ENCODE data around the gene ENHO.

ENHO gene

DNA sequence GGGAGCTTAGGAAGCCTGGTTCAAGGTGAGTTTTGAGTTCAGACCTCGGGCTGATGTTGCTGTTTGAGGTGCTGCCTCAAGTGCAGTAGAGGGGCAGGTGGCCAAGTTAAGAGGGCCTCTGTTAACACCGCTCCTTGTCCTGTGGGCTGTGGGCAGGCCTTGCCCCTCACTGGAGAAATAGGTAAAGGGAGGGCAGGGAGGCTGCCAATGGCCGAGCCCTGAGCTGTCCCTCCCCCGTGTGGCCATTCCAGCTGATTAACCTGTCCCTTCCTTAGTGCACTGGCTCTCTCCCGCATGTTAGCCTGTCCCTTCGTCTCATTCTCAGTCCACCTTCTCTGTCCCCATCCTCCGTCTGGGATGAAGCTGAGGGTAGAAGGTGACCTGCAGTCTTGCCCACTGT lies 45.3 kb upstream of the ENHO start:
- DNase-seq (ENCODE audit: low spot score): no peak
- TF ChIP-seq, protein P1, sequence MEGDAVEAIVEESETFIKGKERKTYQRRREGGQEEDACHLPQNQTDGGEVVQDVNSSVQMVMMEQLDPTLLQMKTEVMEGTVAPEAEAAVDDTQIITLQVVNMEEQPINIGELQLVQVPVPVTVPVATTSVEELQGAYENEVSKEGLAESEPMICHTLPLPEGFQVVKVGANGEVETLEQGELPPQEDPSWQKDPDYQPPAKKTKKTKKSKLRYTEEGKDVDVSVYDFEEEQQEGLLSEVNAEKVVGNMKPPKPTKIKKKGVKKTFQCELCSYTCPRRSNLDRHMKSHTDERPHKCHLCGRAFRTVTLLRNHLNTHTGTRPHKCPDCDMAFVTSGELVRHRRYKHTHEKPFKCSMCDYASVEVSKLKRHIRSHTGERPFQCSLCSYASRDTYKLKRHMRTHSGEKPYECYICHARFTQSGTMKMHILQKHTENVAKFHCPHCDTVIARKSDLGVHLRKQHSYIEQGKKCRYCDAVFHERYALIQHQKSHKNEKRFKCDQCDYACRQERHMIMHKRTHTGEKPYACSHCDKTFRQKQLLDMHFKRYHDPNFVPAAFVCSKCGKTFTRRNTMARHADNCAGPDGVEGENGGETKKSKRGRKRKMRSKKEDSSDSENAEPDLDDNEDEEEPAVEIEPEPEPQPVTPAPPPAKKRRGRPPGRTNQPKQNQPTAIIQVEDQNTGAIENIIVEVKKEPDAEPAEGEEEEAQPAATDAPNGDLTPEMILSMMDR (IDR thresholded peaks at IDR 0.05; ENCODE audit: borderline replicate concordance, control extremely low read depth, extremely low read depth, insufficient read depth, missing control alignments): no peak
- in situ Hi-C loops (cut with MboI; ENCODE audit: low sequenced_read_pairs, unreplicated experiment): no loop called here

DNA sequence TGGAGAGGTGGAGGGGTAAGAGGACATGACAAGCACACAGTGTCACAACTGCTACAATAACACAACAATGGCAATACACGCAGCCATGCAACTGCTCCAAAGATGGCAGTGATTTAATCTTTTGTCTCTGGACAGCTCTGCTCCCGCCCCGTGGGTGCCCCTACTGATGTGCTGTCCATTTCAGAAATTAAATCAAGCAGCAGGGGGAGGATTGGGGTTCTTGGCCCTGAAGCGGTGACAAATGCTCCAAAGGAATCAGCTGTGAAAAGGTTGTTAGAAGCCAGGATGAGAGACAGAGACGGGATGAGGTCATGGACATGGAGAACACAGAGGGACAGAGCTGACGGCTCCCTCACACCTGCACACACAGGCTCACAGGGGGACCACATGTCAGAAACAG lies 44.2 kb upstream of the ENHO start:
- in situ Hi-C loops (cut with MboI; ENCODE audit: low sequenced_read_pairs, unreplicated experiment): no loop called here
- no peak for DNase-seq (ENCODE audit: low spot score)
- TF ChIP-seq, protein P1 (IDR thresholded peaks at IDR 0.05; ENCODE audit: borderline replicate concordance, control extremely low read depth, extremely low read depth, insufficient read depth, missing control alignments): no peak

DNA sequence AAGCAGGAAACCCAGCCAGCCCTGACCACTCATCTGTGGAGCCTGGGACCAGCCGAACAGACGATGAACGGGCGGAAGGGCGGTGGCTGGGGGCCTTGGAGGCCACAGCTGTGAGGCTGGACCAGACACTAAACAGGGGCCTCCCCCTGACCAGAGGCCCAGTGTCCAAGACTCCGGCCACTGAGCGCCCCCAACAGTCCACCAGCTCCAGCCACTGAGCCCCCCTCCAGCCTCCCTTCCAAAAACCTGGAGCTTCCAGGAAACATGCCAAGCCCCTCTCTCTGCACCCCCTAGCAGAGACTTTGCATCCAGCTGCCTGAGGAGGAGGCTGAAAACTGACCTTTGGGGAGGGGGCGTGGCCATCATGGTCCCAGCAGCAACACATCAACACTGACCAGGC lies 43.5 kb upstream of the ENHO start:
- TF ChIP-seq, protein P1 (IDR thresholded peaks at IDR 0.05; ENCODE audit: borderline replicate concordance, control extremely low read depth, extremely low read depth, insufficient read depth, missing control alignments): no peak
- no peak for DNase-seq (ENCODE audit: low spot score)
- in situ Hi-C loops (cut with MboI; ENCODE audit: low sequenced_read_pairs, unreplicated experiment): no loop called here

DNA sequence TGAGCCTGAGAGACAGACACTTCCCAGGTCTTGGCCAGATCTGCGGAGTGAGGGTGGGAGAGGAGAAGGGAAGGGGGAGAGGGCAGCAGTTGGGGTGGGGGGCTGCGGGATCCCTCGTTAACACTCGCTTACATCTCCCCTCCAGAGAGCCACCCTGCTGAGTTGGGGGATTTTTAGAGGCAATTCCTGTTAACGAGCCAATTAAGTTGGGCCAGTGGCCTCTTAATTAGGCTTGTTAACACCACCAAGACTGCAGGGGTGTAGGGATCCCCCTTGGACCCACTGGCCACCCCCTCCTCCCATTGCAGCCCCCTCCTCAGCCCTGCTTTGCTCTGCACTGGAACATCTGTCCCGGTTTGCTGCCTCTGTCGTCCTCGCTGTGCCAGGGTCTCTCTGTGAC lies 43.1 kb upstream of the ENHO start:
- DNase-seq (ENCODE audit: low spot score): no peak
- TF ChIP-seq, protein P1 (IDR thresholded peaks at IDR 0.05; ENCODE audit: borderline replicate concordance, control extremely low read depth, extremely low read depth, insufficient read depth, missing control alignments): no peak
- in situ Hi-C loops (cut with MboI; ENCODE audit: low sequenced_read_pairs, unreplicated experiment): no loop called here

DNA sequence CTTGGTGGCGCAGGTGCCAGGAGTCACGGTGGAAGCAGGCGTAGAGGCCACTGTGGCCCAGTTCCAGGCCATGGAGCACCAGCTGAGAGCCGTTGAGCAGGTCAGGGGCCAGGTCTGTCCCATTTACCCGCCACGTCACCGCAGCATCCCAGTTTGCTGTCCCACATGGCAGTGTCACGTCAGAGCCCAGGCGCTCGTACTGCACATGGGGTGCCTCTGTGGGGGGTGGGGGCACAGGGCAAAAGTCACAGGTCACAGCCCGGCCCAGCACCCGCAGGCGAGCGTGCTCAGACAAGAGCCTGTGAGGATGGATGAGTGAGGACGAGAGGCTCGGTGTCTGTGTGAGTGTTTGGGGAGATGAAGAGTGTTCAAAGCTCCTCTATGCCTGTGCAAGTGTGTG lies 41.8 kb upstream of the ENHO start:
- in situ Hi-C loops (cut with MboI; ENCODE audit: low sequenced_read_pairs, unreplicated experiment): no loop called here
- TF ChIP-seq, protein P1 (IDR thresholded peaks at IDR 0.05; ENCODE audit: borderline replicate concordance, control extremely low read depth, extremely low read depth, insufficient read depth, missing control alignments): no peak
- no peak for DNase-seq (ENCODE audit: low spot score)

DNA sequence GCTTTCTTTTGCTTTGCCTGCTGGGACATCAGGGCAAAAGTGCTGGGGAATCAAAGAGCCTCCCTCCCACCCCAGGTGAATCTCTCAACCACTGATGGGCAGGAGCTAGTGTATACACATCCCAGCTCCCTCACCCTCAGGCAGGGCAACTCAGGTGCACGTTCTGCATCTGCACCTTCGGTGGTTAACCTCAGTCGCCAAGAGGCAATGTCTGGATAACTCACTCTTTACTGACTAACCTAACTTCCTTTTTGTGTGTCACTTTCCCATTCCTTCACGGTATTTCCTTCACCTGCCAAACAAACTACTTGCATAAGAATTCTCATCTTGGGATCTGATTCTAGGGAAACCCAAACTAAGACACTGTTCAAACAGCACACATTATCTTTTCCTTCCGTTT lies 40.5 kb upstream of the ENHO start:
- in situ Hi-C loops (cut with MboI; ENCODE audit: low sequenced_read_pairs, unreplicated experiment): no loop called here
- no peak for DNase-seq (ENCODE audit: low spot score)
- TF ChIP-seq, protein P1 (IDR thresholded peaks at IDR 0.05; ENCODE audit: borderline replicate concordance, control extremely low read depth, extremely low read depth, insufficient read depth, missing control alignments): no peak

All from GM13976 (cell line).